ENCODE results near the gene PERM1. TPM values are rescaled to one million over a fixed set of nuclear protein-coding genes. Genes with fewer than 3 reads are reported as not detected.

Gene PERM1
- total RNA-seq, 1 experiment from 2014 or later: 0.39 TPM

DNA sequence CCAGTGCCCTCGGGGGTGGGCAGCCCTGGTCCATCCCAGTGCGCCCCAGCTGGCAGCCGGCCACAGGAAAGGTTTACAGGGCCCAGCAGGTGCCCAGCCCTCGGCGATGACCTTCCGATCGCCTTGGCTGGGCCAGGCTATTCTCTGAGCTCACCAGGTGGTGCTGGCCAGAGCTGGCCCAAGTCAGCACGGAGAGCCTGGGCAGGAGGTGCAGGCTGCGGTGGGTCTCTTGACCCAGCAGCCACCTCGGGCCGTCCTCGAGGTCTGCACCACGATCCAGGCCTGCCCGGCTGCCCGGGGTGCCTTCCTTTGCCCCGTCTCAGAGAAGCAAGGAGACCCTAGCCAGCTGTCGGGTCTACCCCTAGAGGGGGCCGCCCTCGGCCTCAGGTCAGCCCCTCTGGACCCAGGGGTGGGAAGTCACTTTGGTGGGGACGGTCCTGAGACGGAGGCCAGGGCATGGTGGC lies 370 bp downstream of the PERM1 start (continued):
- TF ChIP-seq, protein P1, sequence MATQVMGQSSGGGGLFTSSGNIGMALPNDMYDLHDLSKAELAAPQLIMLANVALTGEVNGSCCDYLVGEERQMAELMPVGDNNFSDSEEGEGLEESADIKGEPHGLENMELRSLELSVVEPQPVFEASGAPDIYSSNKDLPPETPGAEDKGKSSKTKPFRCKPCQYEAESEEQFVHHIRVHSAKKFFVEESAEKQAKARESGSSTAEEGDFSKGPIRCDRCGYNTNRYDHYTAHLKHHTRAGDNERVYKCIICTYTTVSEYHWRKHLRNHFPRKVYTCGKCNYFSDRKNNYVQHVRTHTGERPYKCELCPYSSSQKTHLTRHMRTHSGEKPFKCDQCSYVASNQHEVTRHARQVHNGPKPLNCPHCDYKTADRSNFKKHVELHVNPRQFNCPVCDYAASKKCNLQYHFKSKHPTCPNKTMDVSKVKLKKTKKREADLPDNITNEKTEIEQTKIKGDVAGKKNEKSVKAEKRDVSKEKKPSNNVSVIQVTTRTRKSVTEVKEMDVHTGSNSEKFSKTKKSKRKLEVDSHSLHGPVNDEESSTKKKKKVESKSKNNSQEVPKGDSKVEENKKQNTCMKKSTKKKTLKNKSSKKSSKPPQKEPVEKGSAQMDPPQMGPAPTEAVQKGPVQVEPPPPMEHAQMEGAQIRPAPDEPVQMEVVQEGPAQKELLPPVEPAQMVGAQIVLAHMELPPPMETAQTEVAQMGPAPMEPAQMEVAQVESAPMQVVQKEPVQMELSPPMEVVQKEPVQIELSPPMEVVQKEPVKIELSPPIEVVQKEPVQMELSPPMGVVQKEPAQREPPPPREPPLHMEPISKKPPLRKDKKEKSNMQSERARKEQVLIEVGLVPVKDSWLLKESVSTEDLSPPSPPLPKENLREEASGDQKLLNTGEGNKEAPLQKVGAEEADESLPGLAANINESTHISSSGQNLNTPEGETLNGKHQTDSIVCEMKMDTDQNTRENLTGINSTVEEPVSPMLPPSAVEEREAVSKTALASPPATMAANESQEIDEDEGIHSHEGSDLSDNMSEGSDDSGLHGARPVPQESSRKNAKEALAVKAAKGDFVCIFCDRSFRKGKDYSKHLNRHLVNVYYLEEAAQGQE (IDR thresholded peaks at IDR 0.05; ENCODE audit: low read depth): no peak
- no peak for TF ChIP-seq EGR1 (IDR thresholded peaks at IDR 0.05; ENCODE audit: low read depth)
- TF ChIP-seq CBX3 (IDR thresholded peaks at IDR 0.05; ENCODE audit: low read depth): no peak
- no peak for TF ChIP-seq TCF7L2 (IDR thresholded peaks at IDR 0.05; ENCODE audit: borderline replicate concordance, extremely low read depth, insufficient read depth, insufficient read length)
- no peak for TF ChIP-seq CEBPB (IDR thresholded peaks at IDR 0.05; ENCODE audit: low read depth)
- no peak for TF ChIP-seq EZH2 (IDR thresholded peaks at IDR 0.05)

DNA sequence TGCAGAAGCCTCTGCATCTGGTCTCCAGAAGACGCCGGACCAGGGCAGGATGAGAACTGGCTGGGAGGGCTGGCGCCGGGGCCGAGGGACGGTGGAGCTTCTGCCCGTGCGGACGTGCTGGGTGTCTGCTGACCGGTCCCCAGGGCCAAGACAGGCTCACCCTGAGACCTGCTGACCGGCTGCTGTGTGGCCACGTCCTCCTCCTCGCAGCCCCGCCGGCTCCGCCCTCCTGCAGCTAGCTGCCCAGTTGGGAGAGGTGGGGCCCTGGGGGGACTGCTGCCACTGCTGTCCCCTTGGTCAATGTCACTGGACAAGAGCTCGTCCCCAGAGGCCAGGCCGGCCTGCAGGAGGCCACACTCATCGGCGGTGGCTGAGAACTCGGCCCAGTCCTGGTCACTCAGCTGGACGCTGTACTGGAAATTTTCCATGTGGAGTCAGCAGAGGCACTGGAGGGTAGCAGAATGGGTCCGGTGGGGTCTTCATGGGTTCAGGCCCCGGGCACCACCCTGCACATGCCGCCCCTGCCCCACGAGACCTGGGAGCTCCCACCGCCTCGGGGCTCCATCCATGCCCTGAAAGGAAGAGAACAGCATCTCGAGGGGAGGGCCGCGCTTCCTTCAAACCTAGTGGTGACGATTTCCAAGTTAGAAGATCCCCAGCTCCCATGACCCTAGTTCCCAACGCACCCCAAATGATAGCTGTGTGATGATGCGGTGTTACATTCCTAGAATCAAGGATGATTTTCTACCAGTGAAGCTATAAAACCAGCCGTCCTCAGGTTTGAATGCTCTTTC lies 1.1 kb downstream of the PERM1 start:
- H3K36me3 ChIP-seq (ENCODE audit: control insufficient read depth in 1 of 2, insufficient read depth in 2 of 2, low read length in 2 of 2): no peaks in the 10 kb centered on the region
- no peaks in the 10 kb centered on the region for H4K20me1 ChIP-seq (ENCODE audit: insufficient read depth)
- no peak overlapping the region for H3K27ac ChIP-seq (ENCODE audit: low read depth, low read length)
- CTCF ChIA-PET: interaction anchor here (0.6 to 0.8 kb wide), 2 partner anchors 14 to 83 kb away, joined by 3 read pairs; no protein-coding TSS in a partner anchor
- no peaks in the 10 kb centered on the region for H3K9me3 ChIP-seq (ENCODE audit: control insufficient read depth in 1 of 2, insufficient read depth in 1 of 2, low read depth in 1 of 2, low read length in 2 of 2)
- no peak overlapping the region for H3K4me2 ChIP-seq (ENCODE audit: low read length)
- intact Hi-C loops (cut with micrococcal nuclease): loop anchor here (5.0 kb wide), 1 partner anchor 82 kb away; no protein-coding TSS in a partner anchor
- H3K79me2 ChIP-seq (ENCODE audit: insufficient read depth, low read length): no peaks in the 10 kb centered on the region
- no peak overlapping the region for H3K4me3 ChIP-seq (replicated peaks in 1 of 2; ENCODE audit: low read depth in 1 of 2, low read length in 2 of 2)
- H2AFZ ChIP-seq (ENCODE audit: low read depth, low read length, poor library complexity, severe bottlenecking): no peak overlapping the region
- no peak for DNase-seq (ENCODE audit: low read depth, low spot score)
- RAD21 ChIA-PET (ENCODE audit: low non-redundant PET in 1 of 2, low total read pairs in 2 of 2, uncharacterized antibody in 2 of 2, unreplicated experiment in 2 of 2): no interaction called here
- peaks cover 4 to 12% of the 10 kb centered on the region in 2 experiments for H3K4me1 ChIP-seq (ENCODE audit: control insufficient read depth in 1 of 2, insufficient read depth in 2 of 2, low read length in 2 of 2)
- H3K9me2 ChIP-seq (ENCODE audit: insufficient read depth): no peaks in the 10 kb centered on the region
- no peak overlapping the region for H3K9ac ChIP-seq (ENCODE audit: low read length)
- POLR2A ChIA-PET: no interaction called here
- ATAC-seq: no peak
- no TSS peak for BruUV-seq (replicated peaks)
- H3K27me3 ChIP-seq (ENCODE audit: insufficient read depth, low read length): no peaks in the 10 kb centered on the region
- TF ChIP-seq ZNF274 (IDR thresholded peaks at IDR 0.05; ENCODE audit: low read depth, low read length) (no peak), RAD21 (IDR thresholded peaks at IDR 0.05; ENCODE audit: low read depth) (no peak), FOSL1 (IDR thresholded peaks at IDR 0.05; ENCODE audit: low read depth) (no peak), TCF7L2 (IDR thresholded peaks at IDR 0.05; ENCODE audit: borderline replicate concordance, extremely low read depth, insufficient read depth, insufficient read length) (no peak), POLR2A (IDR thresholded peaks at IDR 0.05; ENCODE audit: borderline replicate concordance, extremely low read depth, insufficient read depth, insufficient read length) (no peak), EZH2 (IDR thresholded peaks at IDR 0.05) (no peak), EZH2phosphoT487 (IDR thresholded peaks at IDR 0.05; ENCODE audit: borderline replicate concordance) (no peak), ZFX (IDR thresholded peaks at IDR 0.05) (no peak), CEBPB (IDR thresholded peaks at IDR 0.05; ENCODE audit: low read depth) (no peak), EGR1 (IDR thresholded peaks at IDR 0.05; ENCODE audit: low read depth) (no peak)
- TF ChIP-seq, protein P2, sequence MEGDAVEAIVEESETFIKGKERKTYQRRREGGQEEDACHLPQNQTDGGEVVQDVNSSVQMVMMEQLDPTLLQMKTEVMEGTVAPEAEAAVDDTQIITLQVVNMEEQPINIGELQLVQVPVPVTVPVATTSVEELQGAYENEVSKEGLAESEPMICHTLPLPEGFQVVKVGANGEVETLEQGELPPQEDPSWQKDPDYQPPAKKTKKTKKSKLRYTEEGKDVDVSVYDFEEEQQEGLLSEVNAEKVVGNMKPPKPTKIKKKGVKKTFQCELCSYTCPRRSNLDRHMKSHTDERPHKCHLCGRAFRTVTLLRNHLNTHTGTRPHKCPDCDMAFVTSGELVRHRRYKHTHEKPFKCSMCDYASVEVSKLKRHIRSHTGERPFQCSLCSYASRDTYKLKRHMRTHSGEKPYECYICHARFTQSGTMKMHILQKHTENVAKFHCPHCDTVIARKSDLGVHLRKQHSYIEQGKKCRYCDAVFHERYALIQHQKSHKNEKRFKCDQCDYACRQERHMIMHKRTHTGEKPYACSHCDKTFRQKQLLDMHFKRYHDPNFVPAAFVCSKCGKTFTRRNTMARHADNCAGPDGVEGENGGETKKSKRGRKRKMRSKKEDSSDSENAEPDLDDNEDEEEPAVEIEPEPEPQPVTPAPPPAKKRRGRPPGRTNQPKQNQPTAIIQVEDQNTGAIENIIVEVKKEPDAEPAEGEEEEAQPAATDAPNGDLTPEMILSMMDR (IDR thresholded peaks at IDR 0.05 in 2 of 3, conservative IDR thresholded peaks at IDR 0.05 in 1 of 3; ENCODE audit: borderline replicate concordance in 1 of 3, insufficient read depth in 1 of 3, low read depth in 2 of 3, low read length in 2 of 3): no peak
- TF ChIP-seq, protein P3, sequence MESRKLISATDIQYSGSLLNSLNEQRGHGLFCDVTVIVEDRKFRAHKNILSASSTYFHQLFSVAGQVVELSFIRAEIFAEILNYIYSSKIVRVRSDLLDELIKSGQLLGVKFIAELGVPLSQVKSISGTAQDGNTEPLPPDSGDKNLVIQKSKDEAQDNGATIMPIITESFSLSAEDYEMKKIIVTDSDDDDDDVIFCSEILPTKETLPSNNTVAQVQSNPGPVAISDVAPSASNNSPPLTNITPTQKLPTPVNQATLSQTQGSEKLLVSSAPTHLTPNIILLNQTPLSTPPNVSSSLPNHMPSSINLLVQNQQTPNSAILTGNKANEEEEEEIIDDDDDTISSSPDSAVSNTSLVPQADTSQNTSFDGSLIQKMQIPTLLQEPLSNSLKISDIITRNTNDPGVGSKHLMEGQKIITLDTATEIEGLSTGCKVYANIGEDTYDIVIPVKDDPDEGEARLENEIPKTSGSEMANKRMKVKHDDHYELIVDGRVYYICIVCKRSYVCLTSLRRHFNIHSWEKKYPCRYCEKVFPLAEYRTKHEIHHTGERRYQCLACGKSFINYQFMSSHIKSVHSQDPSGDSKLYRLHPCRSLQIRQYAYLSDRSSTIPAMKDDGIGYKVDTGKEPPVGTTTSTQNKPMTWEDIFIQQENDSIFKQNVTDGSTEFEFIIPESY (IDR thresholded peaks at IDR 0.05; ENCODE audit: extremely low read depth, insufficient replicate concordance, low read length): no peak

Measured in HCT116 (cell line).